K562 (cell line): ENCODE results near the gene PTH2. TPM values are rescaled to one million over a fixed set of nuclear protein-coding genes. Genes with fewer than 3 reads are reported as not detected.

Experiments
- CEBPG ChIP-seq, 3 experiments: fragments of 200-800 bp in 1 of 3; sonication (Bioruptor generic) in 1 of 3; sonication (generic) in 1 of 3; formaldehyde crosslinking in 1 of 3; IDR thresholded peaks in 2 of 3; conservative IDR thresholded peaks in 1 of 3; 2 replicates each; pipeline versions ENCODE4 v1.6.1 to v1.8.0; 2016 to 2022; ENCODE audit warnings: missing compliant biosample characterization in 2 of 3, missing genetic modification characterization in 2 of 3, mild to moderate bottlenecking in 1 of 3, missing genetic modification reagents in 1 of 3
- CREB3 ChIP-seq: fragments of 450-650 bp; conservative IDR thresholded peaks from 2 replicates; pipeline ENCODE4 v1.6.1; 2016; ENCODE audit warnings: missing genetic modification characterization, low read depth, mild to moderate bottlenecking, missing compliant biosample characterization, moderate library complexity
- EHMT2 ChIP-seq: fragments of 450-650 bp; IDR thresholded peaks from 2 replicates; pipeline ENCODE4 v1.6.1; 2018; ENCODE audit warnings: antibody characterized with exemption
- FOXJ3 ChIP-seq: sonication (generic); formaldehyde crosslinking; IDR thresholded peaks from 2 replicates; pipeline ENCODE4 v1.4.0; 2020; ENCODE audit warnings: mild to moderate bottlenecking, missing genetic modification reagents
- GABPB1 ChIP-seq: sonication (generic); formaldehyde crosslinking; IDR thresholded peaks from 2 replicates; pipeline ENCODE4 v1.8.0; 2022; ENCODE audit warnings: mild to moderate bottlenecking, missing genetic modification reagents
- GTF2B ChIP-seq: IDR thresholded peaks from 2 replicates; pipeline ENCODE4 v1.6.1; 2011; ENCODE audit not compliant: insufficient read length; ENCODE audit errors: extremely low read depth
- HIVEP1 ChIP-seq: fragments of 250-450 bp; sonication (Bioruptor Pico); IDR thresholded peaks from 2 replicates; pipeline ENCODE4 v1.4.0; 2020; ENCODE audit warnings: mild to moderate bottlenecking
- JUND ChIP-seq, 2 experiments: IDR thresholded peaks; 2 replicates in 1 of 2; 3 replicates in 1 of 2; pipeline ENCODE4 v1.6.1; 2011; ENCODE audit warnings: borderline replicate concordance in 2 of 2, low read depth in 2 of 2, low read length in 2 of 2, improper control_type of control experiment in 1 of 2, missing biosample characterization in 1 of 2, missing genetic modification characterization in 1 of 2, missing genetic modification reagents in 1 of 2
- KLF1 ChIP-seq: fragments of 450-650 bp; IDR thresholded peaks from 2 replicates; pipeline ENCODE4 v1.6.1; 2016; ENCODE audit warnings: missing genetic modification characterization, missing compliant biosample characterization
- MYNN ChIP-seq, 2 experiments: sonication (generic); formaldehyde crosslinking in 1 of 2; IDR thresholded peaks; 2 replicates each; pipeline versions ENCODE4 v1.5.0 to v1.6.1; 2016 to 2020; ENCODE audit warnings: antibody characterized with exemption in 1 of 2, missing genetic modification reagents in 1 of 2
- NELFE ChIP-seq: IDR thresholded peaks from 2 replicates; pipeline ENCODE4 v1.6.1; 2011; ENCODE audit warnings: mild to moderate bottlenecking; ENCODE audit not compliant: insufficient read depth, insufficient read length
- NUFIP1 ChIP-seq: fragments of 450-650 bp; IDR thresholded peaks from 2 replicates; pipeline ENCODE4 v1.6.1; 2018; ENCODE audit not compliant: partially characterized antibody
- RERE ChIP-seq: sonication (generic); formaldehyde crosslinking; IDR thresholded peaks from 2 replicates; pipeline ENCODE4 v1.8.0; 2023; ENCODE audit warnings: missing genetic modification reagents, mild to moderate bottlenecking, borderline replicate concordance
- SAP30 ChIP-seq: fragments of 200-600 bp; sonication (generic); IDR thresholded peaks from 2 replicates; pipeline ENCODE4 v1.6.1; 2012; ENCODE audit warnings: borderline replicate concordance, low read depth, mild to moderate bottlenecking, moderate library complexity, low read length, control low read depth, inconsistent platforms; ENCODE audit not compliant: insufficient read depth, poor library complexity, severe bottlenecking
- SMAD3 ChIP-seq: fragments of 450-650 bp; formaldehyde crosslinking; conservative IDR thresholded peaks from 2 replicates; pipeline ENCODE4 v1.4.0; 2020; ENCODE audit warnings: mild to moderate bottlenecking
- TFE3 ChIP-seq: fragments of 450-650 bp; formaldehyde crosslinking; IDR thresholded peaks from 2 replicates; pipeline ENCODE4 v1.4.0; 2020; ENCODE audit warnings: mild to moderate bottlenecking, mixed read lengths
- ZNF212 ChIP-seq: fragments of 450-650 bp; formaldehyde crosslinking; IDR thresholded peaks from 2 replicates; pipeline ENCODE4 v1.4.0; 2020; ENCODE audit warnings: mild to moderate bottlenecking
- polyA plus RNA-seq, 8 experiments: library from polyadenylated mRNA; depleted of rRNA in 4 of 8; stranded (reverse) in 5 of 8; unstranded in 3 of 8; fragments of >200 nt; fragmentation: Nextera tagmentation in 2 of 8; fragmentation: Illumina TruSeq in 1 of 8; extraction: Ambion mirVana in 2 of 8; extraction: Trizol in 1 of 8; gene quantifications; 2 replicates each; pipeline versions ENCODE4 v1.2.1 to v1.2.3, GENCODE V29; 2011 to 2014; ENCODE audit warnings: inconsistent platforms in 1 of 8, missing spikeins in 1 of 8
- total RNA-seq, 7 experiments: library from RNA; depleted of rRNA in 6 of 7; stranded (reverse); fragments of >200 nt in 6 of 7; fragmentation: Illumina TruSeq in 2 of 7; extraction: Trizol in 2 of 7; gene quantifications; 2 replicates each; pipeline versions ENCODE4 v1.2.1 to v1.2.3, GENCODE V29; 2011 to 2021; ENCODE audit warnings: low replicate concordance in 1 of 7

Gene PTH2
- total and polyA plus RNA-seq, 9 of the 15 experiments (the other 6 are each of a cell fraction or from before 2014, with no cell fraction given): 1.3 TPM; not detected in 8

- TF ChIP-seq CREB3 (tag): no peak
- TF ChIP-seq SMAD3: no peak
- TF ChIP-seq SAP30: no peak
- TF ChIP-seq NUFIP1: no peak
- TF ChIP-seq EHMT2: no peak
- no peak for TF ChIP-seq ZNF212 (CRISPR knock-in tag)
- TF ChIP-seq JUND (IDR thresholded peaks at IDR 0.05; ENCODE audit: borderline replicate concordance, low read depth, low read length): no peak
- TF ChIP-seq JUND (tag; IDR thresholded peaks at IDR 0.05; ENCODE audit: borderline replicate concordance, low read depth, low read length): no peak
- no peak for TF ChIP-seq CEBPG (CRISPR knock-in tag; IDR thresholded peaks at IDR 0.05)
- TF ChIP-seq CEBPG (tag; conservative IDR thresholded peaks at IDR 0.05 in 1 of 2, IDR thresholded peaks at IDR 0.05 in 1 of 2): no peak
- no peak for TF ChIP-seq RERE
- 0 out of 2 replicates have a peak, but pooled peaks have one; percentile 26 for TF ChIP-seq FOXJ3 (CRISPR knock-in tag)
- no peak for TF ChIP-seq NELFE
- peak; percentile 34; the same call in 1 of the 2 replicates for TF ChIP-seq GABPB1 (CRISPR knock-in tag)
- peak; percentile 43; the same call in 1 of the 2 replicates for TF ChIP-seq MYNN (IDR thresholded peaks at IDR 0.05)
- no peak for TF ChIP-seq MYNN (CRISPR knock-in tag; IDR thresholded peaks at IDR 0.05)
- no peak for TF ChIP-seq GTF2B
- no peak for TF ChIP-seq HIVEP1
- TF ChIP-seq TFE3 (CRISPR knock-in tag): no peak
- TF ChIP-seq KLF1: peak; percentile 79
Measured at GRCh38 chr19:49468746-49469447, 45.7 kb upstream of the PTH2 start (continued).
